ENCODE data around the gene HDAC3. TPM values are rescaled to one million over a fixed set of nuclear protein-coding genes. Genes with fewer than 3 reads are reported as not detected.

The HDAC3 gene
- total and polyA plus RNA-seq, 7 experiments from 2014 or later: 70.0 to 102 (median 87.4) TPM

GRCh38 chr5:141639357-141640050, 2.9 kb upstream of the HDAC3 start:
- Mint-ChIP-seq H3K36me3 (peaks cover 0 to 12% (median 4%) of the 10 kb centered on the region in 5 donors), H3K9me3 (no peaks in the 10 kb centered on the region), H3K27me3 (no peaks in the 10 kb centered on the region), H3K27ac (peak overlapping the region in 4 of 9 donors; percentile 20 to 93 (median 88)), H3K4me3 (peak overlapping the region in 1 of 10 donors; percentile 90), H3K4me1 (peaks cover 24 to 45% (median 28%) of the 10 kb centered on the region in 7 donors)
- H3K27me3 ChIP-seq (ENCODE audit: control insufficient read depth in 2 of 2, insufficient read depth in 2 of 2, low read length in 2 of 2): no peaks in the 10 kb centered on the region
- ChIA-PET POLR2A (interaction anchor here (1.4 to 4.1 kb wide), 3 partner anchors 12 to 284 kb away, joined by 3 to 36 read pairs (median 6); partner anchors contain the start of genes DELE1 and FCHSD1), CTCF (interaction anchor here (4.3 kb wide), 1 partner anchor 47 kb away, joined by 31 read pairs; no protein-coding TSS in a partner anchor)
- no peak for ATAC-seq
- no peak overlapping the region for H3K4me3 ChIP-seq (ENCODE audit: low read length)
- no peak overlapping the region for H3K27ac ChIP-seq (ENCODE audit: low read depth, low read length)
- no peaks in the 10 kb centered on the region for H3K9me3 ChIP-seq (ENCODE audit: control insufficient read depth in 2 of 3, low read length in 3 of 3)
- H3K36me3 ChIP-seq (ENCODE audit: control insufficient read depth in 2 of 3, insufficient read depth in 3 of 3, low read length in 3 of 3): peaks cover 0 to 49% (median 0%) of the 10 kb centered on the region in 3 experiments
- no peak for DNase-seq
- H3K4me1 ChIP-seq (ENCODE audit: control insufficient read depth in 2 of 2, insufficient read depth in 2 of 2, low read length in 2 of 2): peaks cover 20 to 24% of the 10 kb centered on the region in 2 donors
- intact Hi-C loops (cut with micrococcal nuclease): loop anchor here (5.0 to 10.0 kb wide), 5 partner anchors 127 to 1365 kb away; partner anchors contain the start of genes APBB3 (in 1 of the 2), ARHGAP26 (in 1 of the 2), EIF4EBP3 (in 1 of the 2) and SLC35A4 (in 1 of the 2)

- ATAC-seq (no peak), DNase-seq (no peak)
- ChIA-PET POLR2A (interaction anchor here (1.3 to 4.1 kb wide), 6 partner anchors 8 to 318 kb away, joined by 3 to 36 read pairs (median 7); partner anchors contain the start of genes DELE1, DIAPH1, FCHSD1 and TAF7), CTCF (interaction anchor here (4.3 kb wide), 1 partner anchor 46 kb away, joined by 31 read pairs; no protein-coding TSS in a partner anchor)
- peaks cover 0 to 41% (median 0%) of the 10 kb centered on the region in 3 experiments for H3K36me3 ChIP-seq (ENCODE audit: control insufficient read depth in 2 of 3, insufficient read depth in 3 of 3, low read length in 3 of 3)
- no peak overlapping the region for H3K27ac ChIP-seq (ENCODE audit: low read depth, low read length)
- Mint-ChIP-seq H3K4me1 (peaks cover 30 to 51% (median 34%) of the 10 kb centered on the region in 7 donors), H3K4me3 (peak overlapping the region; percentile 29 to 95 (median 90)), H3K9me3 (no peaks in the 10 kb centered on the region), H3K27ac (peak overlapping the region; percentile 72 to 93 (median 90)), H3K36me3 (peaks cover 0 to 14% (median 10%) of the 10 kb centered on the region in 5 donors), H3K27me3 (no peaks in the 10 kb centered on the region)
- H3K9me3 ChIP-seq (ENCODE audit: control insufficient read depth in 2 of 3, low read length in 3 of 3): no peaks in the 10 kb centered on the region
- H3K4me3 ChIP-seq (ENCODE audit: low read length): no peak overlapping the region
- intact Hi-C loops (cut with micrococcal nuclease): loop anchor here (1.0 to 10.0 kb wide), 6 partner anchors 13 to 1366 kb away; partner anchors contain the start of genes APBB3 (in 1 of the 2), ARHGAP26 (in 1 of the 2), EIF4EBP3 (in 1 of the 2) and FCHSD1 (in 1 of the 2)
- peaks cover 23 to 24% of the 10 kb centered on the region in 2 donors for H3K4me1 ChIP-seq (ENCODE audit: control insufficient read depth in 2 of 2, insufficient read depth in 2 of 2, low read length in 2 of 2)
- H3K27me3 ChIP-seq (ENCODE audit: control insufficient read depth in 2 of 2, insufficient read depth in 2 of 2, low read length in 2 of 2): no peaks in the 10 kb centered on the region
These were observed 2.1 kb upstream of the HDAC3 start for GRCh38 chr5:141638771-141639170.

DNA sequence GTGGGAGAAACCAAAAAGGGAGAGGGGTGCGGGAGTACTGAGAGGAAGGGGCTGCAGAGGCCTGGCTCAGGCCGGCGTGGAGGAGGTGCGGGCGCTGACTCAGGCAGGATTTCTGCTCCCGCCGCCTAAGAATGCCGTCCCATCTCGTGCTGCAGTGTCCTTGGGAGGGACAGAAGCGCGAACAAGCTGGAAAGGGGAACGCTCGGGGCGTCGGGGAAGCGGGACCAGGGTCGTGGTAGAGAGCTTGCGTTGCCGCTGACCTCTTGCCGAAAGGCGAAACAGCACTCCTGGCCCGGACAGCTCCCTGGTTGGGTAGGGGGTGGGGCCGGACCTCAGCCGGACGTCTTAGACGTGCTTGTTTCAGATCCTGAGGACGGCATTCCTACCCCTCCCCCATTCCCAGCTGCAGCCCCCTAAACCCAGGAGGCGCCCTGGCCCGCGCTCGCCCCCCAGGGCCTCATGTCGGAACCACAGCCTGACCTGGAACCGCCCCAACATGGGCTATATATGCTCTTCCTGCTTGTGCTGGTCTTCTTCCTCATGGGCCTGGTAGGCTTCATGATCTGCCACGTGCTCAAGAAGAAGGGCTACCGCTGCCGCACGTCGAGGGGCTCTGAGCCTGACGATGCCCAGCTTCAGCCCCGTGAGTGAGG, 1.2 kb upstream of the HDAC3 start:
- ChIA-PET POLR2A (interaction anchor here (0.9 to 4.5 kb wide), 14 partner anchors 9 to 317 kb away, joined by 3 to 36 read pairs (median 6); partner anchors contain the start of genes DELE1, DIAPH1, FCHSD1 and TAF7), CTCF (interaction anchor here (0.9 to 5.1 kb wide), 5 partner anchors 13 to 45 kb away, joined by 4 to 33 read pairs (median 7); partner anchors contain the start of genes DIAPH1 and FCHSD1)
- no peaks in the 10 kb centered on the region for H3K9me3 ChIP-seq (ENCODE audit: control insufficient read depth in 2 of 3, low read length in 3 of 3)
- no peaks in the 10 kb centered on the region for H3K27me3 Mint-ChIP-seq
- H3K36me3 Mint-ChIP-seq: peaks cover 0 to 15% (median 10%) of the 10 kb centered on the region in 5 donors
- H3K27ac ChIP-seq (ENCODE audit: low read depth, low read length): peak overlapping the region; percentile 88
- peak overlapping the region; percentile 72 to 93 (median 90) for H3K27ac Mint-ChIP-seq
- no peaks in the 10 kb centered on the region for H3K9me3 Mint-ChIP-seq
- peak; percentile 32 to 57 (median 46) for DNase-seq
- peak overlapping the region; percentile 78 to 96 (median 90) for H3K4me3 Mint-ChIP-seq
- peak overlapping the region; percentile 81 for H3K4me3 ChIP-seq (ENCODE audit: low read length)
- intact Hi-C loops (cut with micrococcal nuclease): loop anchor here (1.0 to 10.0 kb wide), 9 partner anchors 13 to 1367 kb away; partner anchors contain the start of genes ANKHD1 (in 2 of the 2), APBB3 (in 1 of the 2), ARHGAP26 (in 1 of the 2) and EIF4EBP3 (in 1 of the 2)
- H3K4me1 Mint-ChIP-seq: peaks cover 30 to 55% (median 38%) of the 10 kb centered on the region in 7 donors
- H3K27me3 ChIP-seq (ENCODE audit: control insufficient read depth in 2 of 2, insufficient read depth in 2 of 2, low read length in 2 of 2): no peaks in the 10 kb centered on the region
- peaks cover 23 to 24% of the 10 kb centered on the region in 2 donors for H3K4me1 ChIP-seq (ENCODE audit: control insufficient read depth in 2 of 2, insufficient read depth in 2 of 2, low read length in 2 of 2)
- peaks cover 0 to 34% (median 0%) of the 10 kb centered on the region in 3 experiments for H3K36me3 ChIP-seq (ENCODE audit: control insufficient read depth in 2 of 3, insufficient read depth in 3 of 3, low read length in 3 of 3)
- ATAC-seq: peak; percentile 41

- Histone ChIP-seq H3K4me1 (ENCODE audit: control insufficient read depth in 2 of 2, insufficient read depth in 2 of 2, low read length in 2 of 2) (peaks cover 23 to 24% of the 10 kb centered on the region in 2 donors), H3K9me3 (ENCODE audit: control insufficient read depth in 2 of 3, low read length in 3 of 3) (no peaks in the 10 kb centered on the region), H3K4me3 (ENCODE audit: low read length) (peak overlapping the region; percentile 81), H3K36me3 (ENCODE audit: control insufficient read depth in 2 of 3, insufficient read depth in 3 of 3, low read length in 3 of 3) (peaks cover 0 to 34% (median 0%) of the 10 kb centered on the region in 3 experiments), H3K27ac (ENCODE audit: low read depth, low read length) (peak overlapping the region; percentile 88), H3K27me3 (ENCODE audit: control insufficient read depth in 2 of 2, insufficient read depth in 2 of 2, low read length in 2 of 2) (no peaks in the 10 kb centered on the region)
- no peaks in the 10 kb centered on the region for H3K9me3 Mint-ChIP-seq
- no peaks in the 10 kb centered on the region for H3K27me3 Mint-ChIP-seq
- CTCF ChIA-PET: interaction anchor here (0.7 to 5.1 kb wide), 11 partner anchors 9 to 244 kb away, joined by 3 to 33 read pairs (median 5); partner anchors contain the start of genes DIAPH1 and FCHSD1
- DNase-seq (peak; percentile 43 to 67 (median 56)), ATAC-seq (peak; percentile 65)
- peaks cover 35 to 62% (median 45%) of the 10 kb centered on the region in 7 donors for H3K4me1 Mint-ChIP-seq
- peak overlapping the region in 8 of 9 donors; percentile 62 to 93 (median 88) for H3K27ac Mint-ChIP-seq
- peak overlapping the region; percentile 82 to 96 (median 91) for H3K4me3 Mint-ChIP-seq
- peaks cover 0 to 19% (median 10%) of the 10 kb centered on the region in 5 donors for H3K36me3 Mint-ChIP-seq
- POLR2A ChIA-PET: interaction anchor here (0.6 to 5.0 kb wide), 26 partner anchors 10 to 1235 kb away, joined by 3 to 54 read pairs (median 5); partner anchors contain the start of genes DELE1, DIAPH1, FCHSD1 and PCDH12
- intact Hi-C loops (cut with micrococcal nuclease): loop anchor here (2.0 to 10.0 kb wide), 8 partner anchors 125 to 1368 kb away; partner anchors contain the start of genes ANKHD1 (in 2 of the 2), APBB3 (in 1 of the 2), ARHGAP26 (in 1 of the 2) and EIF4EBP3 (in 1 of the 2)
These were observed 596 bp upstream of the HDAC3 start for GRCh38 chr5:141637123-141637766.

DNA sequence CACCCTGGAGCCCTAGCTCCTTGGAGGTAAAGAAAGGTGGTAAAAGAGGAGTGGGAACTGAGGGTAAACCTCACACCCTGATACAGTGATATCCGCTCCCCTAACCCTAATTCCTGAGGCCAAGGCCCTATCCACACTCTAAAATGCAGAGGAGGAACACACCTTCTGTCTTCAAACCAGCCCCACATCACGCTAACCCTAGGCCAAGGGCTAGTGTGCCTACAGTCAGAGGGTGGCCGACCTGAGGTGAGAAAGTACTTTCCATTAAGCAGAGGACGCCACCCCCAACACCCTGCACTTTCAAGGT, 590 bp downstream of the HDAC3 start:
- no peak for DNase-seq
- Histone ChIP-seq H3K4me3 (ENCODE audit: low read length) (peak overlapping the region; percentile 81), H3K27me3 (ENCODE audit: control insufficient read depth in 2 of 2, insufficient read depth in 2 of 2, low read length in 2 of 2) (no peaks in the 10 kb centered on the region), H3K27ac (ENCODE audit: low read depth, low read length) (peak overlapping the region; percentile 88), H3K4me1 (ENCODE audit: control insufficient read depth in 2 of 2, insufficient read depth in 2 of 2, low read length in 2 of 2) (peaks cover 23 to 24% of the 10 kb centered on the region in 2 donors), H3K9me3 (ENCODE audit: control insufficient read depth in 2 of 3, low read length in 3 of 3) (no peaks in the 10 kb centered on the region), H3K36me3 (ENCODE audit: control insufficient read depth in 2 of 3, insufficient read depth in 3 of 3, low read length in 3 of 3) (peaks cover 0 to 24% (median 0%) of the 10 kb centered on the region in 3 experiments)
- H3K27ac Mint-ChIP-seq: peak overlapping the region in 8 of 9 donors; percentile 72 to 95 (median 89)
- H3K27me3 Mint-ChIP-seq: no peaks in the 10 kb centered on the region
- ChIA-PET CTCF (interaction anchor here (0.6 to 5.1 kb wide), 6 partner anchors 16 to 243 kb away, joined by 3 to 33 read pairs (median 4); partner anchors contain the start of gene DIAPH1), POLR2A (interaction anchor here (0.7 to 5.0 kb wide), 16 partner anchors 9 to 315 kb away, joined by 3 to 54 read pairs (median 6); partner anchors contain the start of genes DELE1, DIAPH1, FCHSD1 and TAF7)
- intact Hi-C loops (cut with micrococcal nuclease): loop anchor here (1.0 to 10.0 kb wide), 14 partner anchors 15 to 1369 kb away; partner anchors contain the start of genes ANKHD1 (in 2 of the 2), APBB3 (in 1 of the 2), ARHGAP26 (in 1 of the 2) and DELE1 (in 1 of the 2)
- H3K9me3 Mint-ChIP-seq: no peaks in the 10 kb centered on the region
- no peak for ATAC-seq
- peaks cover 32 to 57% (median 46%) of the 10 kb centered on the region in 7 donors for H3K4me1 Mint-ChIP-seq
- H3K36me3 Mint-ChIP-seq: peaks cover 0 to 15% (median 10%) of the 10 kb centered on the region in 5 donors
- peak overlapping the region; percentile 89 to 98 (median 92) for H3K4me3 Mint-ChIP-seq
